ENCODE results near the gene PTPN6. TPM values are rescaled to one million over a fixed set of nuclear protein-coding genes. Genes with fewer than 3 reads are reported as not detected.

Gene PTPN6
- total RNA-seq, 2 experiments from 2014 or later: 79.0 to 83.5 TPM

GRCh38 chr12:6979021-6979420 is 27.9 kb downstream of the PTPN6 start:
- Histone ChIP-seq H3K4me1 (ENCODE audit: insufficient read depth, low read length) (no peaks in the 10 kb centered on the region), H3K27me3 (ENCODE audit: control insufficient read depth in 1 of 2, insufficient read depth in 2 of 2, low read length in 2 of 2) (no peaks in the 10 kb centered on the region), H3K9me3 (ENCODE audit: control insufficient read depth in 1 of 2, insufficient read depth in 1 of 2, low read length in 2 of 2) (no peaks in the 10 kb centered on the region), H3K36me3 (ENCODE audit: insufficient read depth, low read length) (peaks cover 95% of the 10 kb centered on the region), H3K4me3 (ENCODE audit: low read length) (no peak overlapping the region), H3K27ac (ENCODE audit: low read depth in 1 of 2, low read length in 2 of 2) (no peak overlapping the region)
- ATAC-seq (ENCODE audit: poor library complexity) (no peak), DNase-seq (no peak)
- intact Hi-C loops (cut with DNase I, micrococcal nuclease): loop anchor here in 1 of 2 experiments (2.0 to 5.0 kb wide), 2 partner anchors 38 to 113 kb away; partner anchors contain the start of gene C1R
- H3K4me3 Mint-ChIP-seq: no peak overlapping the region
- no peak overlapping the region for H3K27ac Mint-ChIP-seq
- no peaks in the 10 kb centered on the region for H3K9me3 Mint-ChIP-seq
- H3K4me1 Mint-ChIP-seq (ENCODE audit: low read depth): peaks cover 5% of the 10 kb centered on the region
- POLR2A ChIA-PET: no interaction called here
- H3K36me3 Mint-ChIP-seq (ENCODE audit: low read depth): peaks cover 97% of the 10 kb centered on the region
- H3K27me3 Mint-ChIP-seq: no peaks in the 10 kb centered on the region
- CTCF ChIA-PET: interaction anchor here (1.4 kb wide), 1 partner anchor 36 kb away, joined by 3 read pairs; no protein-coding TSS in a partner anchor
- no peak for TF ChIP-seq CTCF (IDR thresholded peaks at IDR 0.05)

GRCh38 chr12:6979453-6979852 is 28.3 kb downstream of the PTPN6 start:
- Histone ChIP-seq H3K27me3 (ENCODE audit: control insufficient read depth in 1 of 2, insufficient read depth in 2 of 2, low read length in 2 of 2) (no peaks in the 10 kb centered on the region), H3K27ac (ENCODE audit: low read depth in 1 of 2, low read length in 2 of 2) (no peak overlapping the region), H3K4me1 (ENCODE audit: insufficient read depth, low read length) (no peaks in the 10 kb centered on the region), H3K36me3 (ENCODE audit: insufficient read depth, low read length) (peaks cover 94% of the 10 kb centered on the region), H3K4me3 (ENCODE audit: low read length) (no peak overlapping the region), H3K9me3 (ENCODE audit: control insufficient read depth in 1 of 2, insufficient read depth in 1 of 2, low read length in 2 of 2) (no peaks in the 10 kb centered on the region)
- DNase-seq (no peak), ATAC-seq (ENCODE audit: poor library complexity) (no peak)
- peaks cover 5% of the 10 kb centered on the region for H3K4me1 Mint-ChIP-seq (ENCODE audit: low read depth)
- ChIA-PET POLR2A (no interaction called here), CTCF (interaction anchor here (1.4 kb wide), 1 partner anchor 36 kb away, joined by 3 read pairs; no protein-coding TSS in a partner anchor)
- H3K36me3 Mint-ChIP-seq (ENCODE audit: low read depth): peaks cover 93% of the 10 kb centered on the region
- intact Hi-C loops (cut with DNase I, micrococcal nuclease): loop anchor here in 1 of 2 experiments (2.0 to 5.0 kb wide), 2 partner anchors 37 to 113 kb away; partner anchors contain the start of gene C1R
- H3K27ac Mint-ChIP-seq: no peak overlapping the region
- no peak overlapping the region for H3K4me3 Mint-ChIP-seq
- no peaks in the 10 kb centered on the region for H3K9me3 Mint-ChIP-seq
- no peaks in the 10 kb centered on the region for H3K27me3 Mint-ChIP-seq
- no peak for TF ChIP-seq CTCF (IDR thresholded peaks at IDR 0.05)

- Mint-ChIP-seq H3K4me1 (ENCODE audit: low read depth) (peaks cover 5% of the 10 kb centered on the region), H3K36me3 (ENCODE audit: low read depth) (peaks cover 88% of the 10 kb centered on the region), H3K27ac (no peak overlapping the region), H3K9me3 (no peaks in the 10 kb centered on the region), H3K4me3 (no peak overlapping the region), H3K27me3 (no peaks in the 10 kb centered on the region)
- Histone ChIP-seq H3K9me3 (ENCODE audit: control insufficient read depth in 1 of 2, insufficient read depth in 1 of 2, low read length in 2 of 2) (no peaks in the 10 kb centered on the region), H3K27me3 (ENCODE audit: control insufficient read depth in 1 of 2, insufficient read depth in 2 of 2, low read length in 2 of 2) (no peaks in the 10 kb centered on the region), H3K27ac (ENCODE audit: low read depth in 1 of 2, low read length in 2 of 2) (no peak overlapping the region), H3K4me3 (ENCODE audit: low read length) (no peak overlapping the region), H3K36me3 (ENCODE audit: insufficient read depth, low read length) (peaks cover 88% of the 10 kb centered on the region), H3K4me1 (ENCODE audit: insufficient read depth, low read length) (no peaks in the 10 kb centered on the region)
- no peak for ATAC-seq (ENCODE audit: poor library complexity)
- ChIA-PET POLR2A (interaction anchor here (1.2 kb wide), 1 partner anchor 36 kb away, joined by 3 read pairs; the partner anchor contains the start of genes C12orf57 and RNU7-1), CTCF (interaction anchor here (1.4 kb wide), 1 partner anchor 35 kb away, joined by 3 read pairs; no protein-coding TSS in a partner anchor)
- DNase-seq: no peak
- intact Hi-C loops (cut with DNase I, micrococcal nuclease): no loop called here
- TF ChIP-seq CTCF (IDR thresholded peaks at IDR 0.05): no peak
Observed at GRCh38 chr12:6980075-6980474, 28.9 kb downstream of the PTPN6 start.

All from CD4-positive, alpha-beta T cell (primary cell).